Right ventricle myocardium superior (tissue), 1 donor: ENCODE measurements around the gene RAB6A. TPM values are rescaled to one million over a fixed set of nuclear protein-coding genes. Genes with fewer than 3 reads are reported as not detected.
A peak's percentile ranks its signal among the peaks of the same experiment; 100 is the strongest.
"Not testable (repeated sequence)": the region's sequence is repeated elsewhere in the genome, so short reads cannot be mapped to it uniquely, and the experiment has no call there.

Experiments
- ATAC-seq: fragments of 200-7000 bp; cut with Tn5 transposase; one replicate; pipeline ENCODE4 v1.9.1; 2020; ENCODE audit warnings: mild to moderate bottlenecking; ENCODE audit not compliant: poor library complexity
- DNase-seq: peaks from one replicate; pipeline ENCODE4 v3.0.0-alpha.2; 2020
- intact Hi-C: fragments of 100-400 bp; cut with DNase I; formaldehyde crosslinking; loops from one replicate; pipeline ENCODE4 v1.11.2; 2022
- total RNA-seq: library from RNA; stranded (reverse); fragmentation: NEBNext Ultra II Directional; extraction: Animal tissue kit (Norgen Biotek cat#: 25700); gene quantifications from one replicate; pipeline ENCODE4 v1.2.1, GENCODE V29; 2021
- donor health status: DM: no; HTN: yes; CAD: no; lungs with severe emphysema.

RAB6A gene
- total RNA-seq, 1 donor from 2014 or later, result 97.8 TPM

- DNase-seq, result no peak
- ATAC-seq, result no peak
- intact Hi-C loops, result no loop called here
Measured at GRCh38 chr11:73743045-73743444, 17.8 kb downstream of the RAB6A start.

- intact Hi-C loops, ATAC-seq, DNase-seq: not testable (repeated sequence)
Measured at GRCh38 chr11:73735959-73736358, 24.9 kb downstream of the RAB6A start.

- intact Hi-C loops, result no loop called here
- ATAC-seq (no peak), DNase-seq (no peak)
Measured at GRCh38 chr11:73734993-73735392, 25.9 kb downstream of the RAB6A start.

GRCh38 chr11:73734011-73734410 is 26.9 kb downstream of the RAB6A start:
- intact Hi-C loops, DNase-seq, ATAC-seq: not testable (repeated sequence)

GRCh38 chr11:73732936-73733335 is 27.9 kb downstream of the RAB6A start:
- intact Hi-C loops, ATAC-seq: not testable (repeated sequence)

GRCh38 chr11:73729594-73730206 is 31.2 kb downstream of the RAB6A start:
- intact Hi-C loops, result no loop called here
- DNase-seq, result no peak
- ATAC-seq, result no peak

More at GRCh38 chr11:73732936-73733335, 27.9 kb downstream of the RAB6A start:
- not testable (repeated sequence) for DNase-seq

- intact Hi-C loops, result no loop called here
- no peak for DNase-seq
- ATAC-seq, result no peak
Measured at GRCh38 chr11:73728000-73728399, 32.9 kb downstream of the RAB6A start.

GRCh38 chr11:73726825-73727224 is 34.0 kb downstream of the RAB6A start:
- ATAC-seq, result no peak
- intact Hi-C loops, result no loop called here
- no peak for DNase-seq

GRCh38 chr11:73717136-73717535 is 43.7 kb downstream of the RAB6A start:
- DNase-seq, result no peak
- intact Hi-C loops, result no loop called here
- ATAC-seq, result no peak

GRCh38 chr11:73716153-73717056 is 44.5 kb downstream of the RAB6A start:
- intact Hi-C loops, result no loop called here
- ATAC-seq (no peak), DNase-seq (no peak)

- DNase-seq (no peak), ATAC-seq (no peak)
- intact Hi-C loops, result no loop called here
Measured at GRCh38 chr11:73715541-73715940, 45.3 kb downstream of the RAB6A start.

- DNase-seq (no peak), ATAC-seq (no peak)
- intact Hi-C loops, result no loop called here
Measured at GRCh38 chr11:73710964-73711363, 49.9 kb downstream of the RAB6A start.

GRCh38 chr11:73705053-73705452 is 55.8 kb downstream of the RAB6A start:
- no peak for ATAC-seq
- DNase-seq, result no peak
- intact Hi-C loops, result no loop called here

GRCh38 chr11:73693899-73694525 is 66.9 kb downstream of the RAB6A start:
- ATAC-seq (no peak), DNase-seq (no peak)
- intact Hi-C loops, result no loop called here

- DNase-seq, result no peak
- ATAC-seq, result no peak
- intact Hi-C loops, result no loop called here
Measured at GRCh38 chr11:73680687-73681086, 80.2 kb downstream of the RAB6A start.

GRCh38 chr11:73676552-73676951 is 84.3 kb downstream of the RAB6A start:
- ATAC-seq, DNase-seq, intact Hi-C loops: not testable (repeated sequence)

GRCh38 chr11:73671701-73672100 is 89.2 kb downstream of the RAB6A start:
- DNase-seq, result peak; percentile 60
- intact Hi-C loops, result no loop called here
- ATAC-seq, result peak; percentile 92

GRCh38 chr11:73670808-73671207 is 90.1 kb downstream of the RAB6A start:
- intact Hi-C loops, result no loop called here
- no peak for DNase-seq

GRCh38 chr11:73667891-73668290 is 93.0 kb downstream of the RAB6A start:
- no peak for ATAC-seq
- DNase-seq, result no peak
- intact Hi-C loops, result no loop called here

More at GRCh38 chr11:73670808-73671207, 90.1 kb downstream of the RAB6A start:
- no peak for ATAC-seq
